Measurements from ENCODE around the gene NRN1L.
"Not testable (repeated sequence)": the region's sequence is repeated elsewhere in the genome, so short reads cannot be mapped to it uniquely, and the experiment has no call there.

Gene NRN1L

DNA sequence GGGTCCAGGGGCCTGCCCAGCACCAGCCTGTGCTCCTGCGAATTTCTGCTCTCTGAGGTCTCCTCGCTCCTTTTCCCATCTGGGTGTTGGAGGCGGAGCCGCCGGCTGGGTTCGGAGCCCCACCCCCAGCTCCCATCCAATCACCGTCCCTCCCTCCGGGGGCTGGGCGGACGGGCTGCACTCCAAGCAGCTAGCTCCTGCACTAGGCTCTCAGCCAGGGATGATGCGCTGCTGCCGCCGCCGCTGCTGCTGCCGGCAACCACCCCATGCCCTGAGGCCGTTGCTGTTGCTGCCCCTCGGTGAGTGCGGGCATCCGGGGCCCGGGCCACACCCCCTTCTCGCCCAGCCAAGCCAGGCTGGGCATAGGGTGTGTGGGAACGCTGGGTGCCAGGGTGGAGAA, at the start of gene NRN1L:
Gene NRN1L, plus strand, starts transcription at position 202 of the 400 bp plus-strand sequence. Its CDS starts 19 bp downstream, at position 221.
- no peaks in the 10 kb centered on the region for H3K9me3 ChIP-seq (ENCODE audit: low read length)
- H2AFZ ChIP-seq (ENCODE audit: low read depth, low read length), result no peak within 1 kb of the TSS
- peaks cover 53% of the 10 kb centered on the region for H3K36me3 ChIP-seq (ENCODE audit: insufficient read depth, low read length)
- no peaks in the 10 kb centered on the region for H3K4me1 ChIP-seq (ENCODE audit: insufficient read depth, low read length)
- no peaks in the 10 kb centered on the region for H3K27me3 ChIP-seq (ENCODE audit: insufficient read depth, low read length)
- H3K4me3 ChIP-seq (ENCODE audit: low read length), result no peak within 1 kb of the TSS

DNA sequence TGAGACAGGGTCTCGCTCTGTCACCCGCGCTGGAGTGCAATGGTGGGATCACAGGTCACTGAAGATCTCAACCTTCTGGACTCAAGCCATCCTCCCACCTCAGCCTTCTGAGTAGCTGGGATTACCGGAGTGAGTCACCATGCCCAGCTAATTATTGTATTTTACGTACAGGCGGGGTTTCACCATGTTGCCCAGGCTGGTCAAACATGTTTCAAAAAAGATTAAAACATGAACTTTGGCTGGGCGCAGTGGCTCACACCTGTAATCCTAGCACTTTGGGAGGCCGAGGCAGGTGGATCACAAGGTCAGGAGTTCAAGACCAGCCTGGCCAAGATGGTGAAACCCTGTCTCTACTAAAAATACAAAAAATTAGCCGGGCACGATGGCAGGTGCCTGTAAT, 47.5 kb upstream of the NRN1L start:
- not testable (repeated sequence) for H3K4me3 ChIP-seq (ENCODE audit: low read length)

DNA sequence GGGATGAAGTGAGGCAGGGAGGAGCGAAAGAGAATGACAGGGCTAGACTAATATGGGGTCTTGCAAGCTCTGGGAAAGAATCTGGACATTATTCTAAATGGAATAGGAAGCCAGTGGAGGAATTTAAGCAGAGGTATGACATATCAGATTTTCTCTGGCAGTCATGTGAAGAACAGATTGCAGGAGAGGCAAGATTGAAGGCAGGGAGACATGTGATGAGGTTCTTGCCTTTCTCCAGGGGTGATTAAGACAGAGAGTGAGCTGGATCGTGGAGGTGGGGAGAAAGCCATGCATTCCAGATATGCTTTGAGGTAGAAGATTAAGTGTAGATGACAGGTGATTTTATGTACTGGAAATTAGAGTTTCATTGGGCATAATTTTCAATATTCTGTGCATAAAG, 46.9 kb upstream of the NRN1L start:
- H3K27me3 ChIP-seq (ENCODE audit: insufficient read depth, low read length), result no peaks in the 10 kb centered on the region

More for the DNA sequence above, 47.5 kb upstream of the NRN1L start:
- not testable (repeated sequence) for H3K27me3 ChIP-seq (ENCODE audit: insufficient read depth, low read length); H2AFZ ChIP-seq (ENCODE audit: low read depth, low read length); H3K36me3 ChIP-seq (ENCODE audit: insufficient read depth, low read length); H3K9me3 ChIP-seq (ENCODE audit: low read length)
- H3K4me1 ChIP-seq (ENCODE audit: insufficient read depth, low read length), result peaks cover 15% of the 10 kb centered on the region

DNA sequence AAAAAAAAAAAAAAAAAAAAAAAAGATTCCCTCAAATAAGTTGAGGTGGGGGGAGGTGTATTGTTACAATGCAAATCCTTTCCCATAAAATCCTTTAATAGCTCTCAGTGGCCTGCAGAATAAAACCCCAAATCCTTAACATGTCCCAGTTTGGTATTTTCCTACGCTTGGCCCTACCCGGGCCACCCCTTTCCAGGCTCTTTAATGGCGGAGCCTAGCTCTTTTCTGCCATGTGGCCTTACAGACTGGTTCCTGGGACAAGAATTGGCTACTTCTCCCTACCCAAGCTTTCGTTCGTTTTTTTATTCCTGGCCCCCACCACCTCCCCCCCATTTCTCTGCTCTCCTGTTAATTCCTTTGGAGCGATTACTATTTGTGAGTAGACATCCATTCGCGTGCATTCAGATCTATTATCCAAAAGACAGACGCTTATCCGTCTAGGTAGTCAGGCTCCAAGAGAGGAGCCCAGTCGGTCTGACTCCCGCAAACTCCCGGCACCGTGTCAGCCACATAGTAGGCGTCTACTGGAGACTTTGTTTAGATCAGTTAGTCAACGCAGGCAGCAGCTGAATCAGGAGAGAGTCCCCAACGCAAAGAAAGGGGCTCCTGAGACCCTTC, 43.4 kb upstream of the NRN1L start:
- peak overlapping the region; percentile 85 for H3K4me3 ChIP-seq (ENCODE audit: low read length)

More for the DNA sequence above, 46.9 kb upstream of the NRN1L start:
- Histone ChIP-seq H3K4me1 (ENCODE audit: insufficient read depth, low read length) (peaks cover 9% of the 10 kb centered on the region), H3K9me3 (ENCODE audit: low read length) (no peaks in the 10 kb centered on the region), H3K36me3 (ENCODE audit: insufficient read depth, low read length) (no peaks in the 10 kb centered on the region), H2AFZ (ENCODE audit: low read depth, low read length) (no peak overlapping the region), H3K4me3 (ENCODE audit: low read length) (no peak overlapping the region)

DNA sequence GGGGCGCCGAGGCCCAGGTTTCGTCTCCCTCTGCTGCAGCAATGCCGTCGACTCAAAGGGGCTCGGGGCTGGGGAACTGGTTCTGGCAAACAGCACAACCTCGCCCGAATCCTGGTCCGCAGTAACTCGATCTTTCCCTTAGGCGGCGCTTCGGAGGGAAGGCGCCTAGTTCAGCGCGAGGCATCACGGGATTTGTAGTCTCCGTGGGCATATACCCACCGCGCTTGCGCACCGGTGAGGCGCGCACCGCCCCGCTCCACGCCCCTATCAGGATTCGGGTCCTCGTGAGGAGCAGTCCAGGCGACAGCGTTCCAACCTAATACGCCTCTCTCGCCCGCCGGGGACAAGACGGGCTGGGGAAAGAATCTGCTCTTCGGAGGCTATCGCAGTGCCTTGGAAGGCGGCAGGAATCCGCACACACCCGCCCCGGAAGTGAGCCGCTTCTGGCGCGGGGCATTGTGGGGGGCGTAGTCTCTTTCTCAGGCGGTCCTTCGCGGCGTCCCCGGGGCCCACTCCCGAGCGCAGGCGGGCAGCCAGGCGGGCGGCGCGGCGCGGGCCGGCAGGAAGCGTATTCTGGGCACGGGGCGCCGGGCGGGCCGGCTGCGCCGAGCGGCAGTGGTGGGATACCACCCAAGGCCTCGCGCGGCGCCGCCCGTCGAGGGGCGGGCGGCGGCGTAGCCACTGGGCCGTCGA, 42.7 kb upstream of the NRN1L start, which contains the start of gene THAP11:
Gene THAP11, plus strand, starts transcription at position 505 of the 693 bp plus-strand sequence. CDS start 235 bp downstream, outside the sequence.
- Histone ChIP-seq H3K27me3 (ENCODE audit: insufficient read depth, low read length) (no peaks in the 10 kb centered on the region), H3K36me3 (ENCODE audit: insufficient read depth, low read length) (no peaks in the 10 kb centered on the region), H3K9me3 (ENCODE audit: low read length) (no peaks in the 10 kb centered on the region), H3K4me1 (ENCODE audit: insufficient read depth, low read length) (peaks cover 29% of the 10 kb centered on the region), H3K4me3 (ENCODE audit: low read length) (peak within 1 kb of the TSS; percentile 85), H2AFZ (ENCODE audit: low read depth, low read length) (peak within 1 kb of the TSS; percentile 72)

More for the DNA sequence above, 43.4 kb upstream of the NRN1L start:
- no peaks in the 10 kb centered on the region for H3K9me3 ChIP-seq (ENCODE audit: low read length)
- H3K27me3 ChIP-seq (ENCODE audit: insufficient read depth, low read length), result no peaks in the 10 kb centered on the region
- H3K4me1 ChIP-seq (ENCODE audit: insufficient read depth, low read length), result peaks cover 29% of the 10 kb centered on the region
- H3K36me3 ChIP-seq (ENCODE audit: insufficient read depth, low read length), result no peaks in the 10 kb centered on the region
- H2AFZ ChIP-seq (ENCODE audit: low read depth, low read length), result peak overlapping the region; percentile 56

DNA sequence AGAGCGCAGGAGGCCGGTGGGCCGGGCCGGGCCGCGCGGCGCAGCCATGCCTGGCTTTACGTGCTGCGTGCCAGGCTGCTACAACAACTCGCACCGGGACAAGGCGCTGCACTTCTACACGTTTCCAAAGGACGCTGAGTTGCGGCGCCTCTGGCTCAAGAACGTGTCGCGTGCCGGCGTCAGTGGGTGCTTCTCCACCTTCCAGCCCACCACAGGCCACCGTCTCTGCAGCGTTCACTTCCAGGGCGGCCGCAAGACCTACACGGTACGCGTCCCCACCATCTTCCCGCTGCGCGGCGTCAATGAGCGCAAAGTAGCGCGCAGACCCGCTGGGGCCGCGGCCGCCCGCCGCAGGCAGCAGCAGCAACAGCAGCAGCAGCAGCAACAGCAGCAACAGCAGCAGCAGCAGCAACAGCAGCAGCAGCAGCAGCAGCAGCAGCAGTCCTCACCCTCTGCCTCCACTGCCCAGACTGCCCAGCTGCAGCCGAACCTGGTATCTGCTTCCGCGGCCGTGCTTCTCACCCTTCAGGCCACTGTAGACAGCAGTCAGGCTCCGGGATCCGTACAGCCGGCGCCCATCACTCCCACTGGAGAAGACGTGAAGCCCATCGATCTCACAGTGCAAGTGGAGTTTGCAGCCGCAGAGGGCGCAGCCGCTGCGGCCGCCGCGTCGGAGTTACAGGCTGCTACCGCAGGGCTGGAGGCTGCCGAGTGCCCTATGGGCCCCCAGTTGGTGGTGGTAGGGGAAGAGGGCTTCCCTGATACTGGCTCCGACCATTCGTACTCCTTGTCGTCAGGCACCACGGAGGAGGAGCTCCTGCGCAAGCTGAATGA, 42.0 kb upstream of the NRN1L start:
- no peaks in the 10 kb centered on the region for H3K27me3 ChIP-seq (ENCODE audit: insufficient read depth, low read length)
- no peaks in the 10 kb centered on the region for H3K36me3 ChIP-seq (ENCODE audit: insufficient read depth, low read length)
- no peaks in the 10 kb centered on the region for H3K9me3 ChIP-seq (ENCODE audit: low read length)
- H3K4me3 ChIP-seq (ENCODE audit: low read length), result peak overlapping the region; percentile 85
- H2AFZ ChIP-seq (ENCODE audit: low read depth, low read length), result peak overlapping the region; percentile 72
- H3K4me1 ChIP-seq (ENCODE audit: insufficient read depth, low read length), result peaks cover 31% of the 10 kb centered on the region

DNA sequence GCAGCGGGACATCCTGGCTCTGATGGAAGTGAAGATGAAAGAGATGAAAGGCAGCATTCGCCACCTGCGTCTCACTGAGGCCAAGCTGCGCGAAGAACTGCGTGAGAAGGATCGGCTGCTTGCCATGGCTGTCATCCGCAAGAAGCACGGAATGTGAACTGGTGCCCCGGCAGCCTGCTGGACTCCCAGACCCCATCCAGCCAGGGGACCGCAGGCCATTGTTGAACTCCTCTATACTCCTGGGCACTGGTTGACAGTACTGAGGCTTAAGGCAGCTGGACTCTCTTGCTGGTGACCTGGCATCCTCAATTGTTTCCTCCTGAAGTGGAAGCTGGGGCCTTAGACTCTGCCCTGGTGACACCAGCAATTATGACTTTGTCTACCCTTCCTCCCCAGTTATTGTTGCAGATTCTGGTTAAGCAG, 41.3 kb upstream of the NRN1L start:
- no peaks in the 10 kb centered on the region for H3K36me3 ChIP-seq (ENCODE audit: insufficient read depth, low read length)
- peak overlapping the region; percentile 85 for H3K4me3 ChIP-seq (ENCODE audit: low read length)
- no peak overlapping the region for H2AFZ ChIP-seq (ENCODE audit: low read depth, low read length)
- no peaks in the 10 kb centered on the region for H3K9me3 ChIP-seq (ENCODE audit: low read length)
- H3K27me3 ChIP-seq (ENCODE audit: insufficient read depth, low read length), result no peaks in the 10 kb centered on the region
- peaks cover 37% of the 10 kb centered on the region for H3K4me1 ChIP-seq (ENCODE audit: insufficient read depth, low read length)

DNA sequence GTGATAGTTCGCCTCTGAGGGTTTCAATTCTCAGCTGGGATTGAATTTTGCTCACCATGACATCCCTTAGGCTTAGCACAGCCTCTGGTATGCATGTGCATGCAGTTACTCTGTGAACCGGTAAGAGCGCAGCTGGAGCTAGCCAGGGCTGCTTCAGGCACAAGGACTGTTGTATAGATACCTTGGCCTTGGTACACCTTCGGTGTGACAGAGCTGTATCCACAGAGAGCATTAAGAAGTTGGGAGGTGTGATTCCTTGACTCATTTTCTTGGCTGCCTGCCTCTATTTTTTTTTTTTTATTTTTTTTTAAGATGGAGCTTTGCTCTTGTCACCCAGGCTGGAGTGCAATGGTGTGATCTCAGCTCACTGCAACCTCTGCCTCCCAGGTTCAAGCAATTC, 40.2 kb upstream of the NRN1L start:
- H3K36me3 ChIP-seq (ENCODE audit: insufficient read depth, low read length), result peaks cover 5% of the 10 kb centered on the region
- H3K27me3 ChIP-seq (ENCODE audit: insufficient read depth, low read length), result no peaks in the 10 kb centered on the region
- no peak overlapping the region for H3K4me3 ChIP-seq (ENCODE audit: low read length)
- no peak overlapping the region for H2AFZ ChIP-seq (ENCODE audit: low read depth, low read length)
- H3K4me1 ChIP-seq (ENCODE audit: insufficient read depth, low read length), result peaks cover 37% of the 10 kb centered on the region
- H3K9me3 ChIP-seq (ENCODE audit: low read length), result no peaks in the 10 kb centered on the region

DNA sequence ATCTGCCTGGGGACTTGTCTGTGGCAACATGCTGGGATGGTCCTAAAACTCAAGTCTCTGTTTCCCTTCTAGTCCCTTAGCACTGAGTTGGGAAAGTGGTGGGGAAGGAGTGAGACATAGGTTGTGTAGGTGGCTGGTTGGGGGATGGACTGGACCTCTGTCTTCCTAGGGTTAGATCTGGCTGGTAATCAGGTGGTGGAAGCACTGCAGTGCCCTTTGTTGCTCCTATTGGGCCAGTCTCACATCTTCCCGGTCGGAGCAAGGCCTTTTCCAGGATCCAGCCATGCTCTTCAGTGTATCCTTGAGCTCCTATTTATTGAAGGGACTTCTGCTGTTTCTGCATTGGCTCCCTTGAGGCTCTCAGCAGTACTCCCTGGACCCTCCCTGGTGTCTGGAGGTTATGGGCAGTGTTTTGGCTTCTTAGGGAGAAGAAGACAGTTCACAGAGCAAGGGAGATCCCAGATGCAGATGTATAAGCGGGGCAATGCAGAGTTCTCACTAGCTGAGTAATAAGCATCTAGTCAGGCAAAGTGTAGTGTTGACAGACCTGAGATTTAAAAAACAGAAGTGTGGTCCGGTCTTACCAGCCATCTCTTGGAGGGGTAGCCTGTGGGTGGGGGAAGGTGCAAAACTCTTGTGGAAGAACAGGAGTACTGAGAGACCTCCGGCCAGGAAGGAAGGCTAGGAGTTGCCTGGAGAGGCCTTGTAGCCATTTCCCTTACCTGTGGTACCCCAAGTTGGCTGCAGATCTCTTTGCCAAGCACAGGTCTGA, 39.2 kb upstream of the NRN1L start:
- H2AFZ ChIP-seq (ENCODE audit: low read depth, low read length), result no peak overlapping the region
- H3K9me3 ChIP-seq (ENCODE audit: low read length), result no peaks in the 10 kb centered on the region
- peaks cover 37% of the 10 kb centered on the region for H3K4me1 ChIP-seq (ENCODE audit: insufficient read depth, low read length)
- peaks cover 7% of the 10 kb centered on the region for H3K36me3 ChIP-seq (ENCODE audit: insufficient read depth, low read length)
- peak overlapping the region; percentile 96 for H3K4me3 ChIP-seq (ENCODE audit: low read length)
- no peaks in the 10 kb centered on the region for H3K27me3 ChIP-seq (ENCODE audit: insufficient read depth, low read length)

DNA sequence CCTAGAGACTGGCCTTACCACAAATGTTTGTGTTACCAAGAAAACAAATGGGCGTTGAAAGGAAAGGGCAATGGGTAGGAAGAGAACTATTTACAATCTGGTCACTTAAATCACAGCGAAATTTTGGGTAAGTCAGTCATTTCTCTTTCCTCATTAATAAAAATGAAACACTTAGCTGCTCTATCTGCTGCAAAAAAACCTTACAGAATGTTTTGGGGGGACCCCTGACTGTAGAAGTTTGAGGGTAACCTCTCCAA, 38.7 kb upstream of the NRN1L start:
- Histone ChIP-seq H3K9me3 (ENCODE audit: low read length) (no peaks in the 10 kb centered on the region), H2AFZ (ENCODE audit: low read depth, low read length) (peak overlapping the region; percentile 13), H3K4me3 (ENCODE audit: low read length) (peak overlapping the region; percentile 96), H3K27me3 (ENCODE audit: insufficient read depth, low read length) (no peaks in the 10 kb centered on the region), H3K36me3 (ENCODE audit: insufficient read depth, low read length) (peaks cover 9% of the 10 kb centered on the region), H3K4me1 (ENCODE audit: insufficient read depth, low read length) (peaks cover 37% of the 10 kb centered on the region)

DNA sequence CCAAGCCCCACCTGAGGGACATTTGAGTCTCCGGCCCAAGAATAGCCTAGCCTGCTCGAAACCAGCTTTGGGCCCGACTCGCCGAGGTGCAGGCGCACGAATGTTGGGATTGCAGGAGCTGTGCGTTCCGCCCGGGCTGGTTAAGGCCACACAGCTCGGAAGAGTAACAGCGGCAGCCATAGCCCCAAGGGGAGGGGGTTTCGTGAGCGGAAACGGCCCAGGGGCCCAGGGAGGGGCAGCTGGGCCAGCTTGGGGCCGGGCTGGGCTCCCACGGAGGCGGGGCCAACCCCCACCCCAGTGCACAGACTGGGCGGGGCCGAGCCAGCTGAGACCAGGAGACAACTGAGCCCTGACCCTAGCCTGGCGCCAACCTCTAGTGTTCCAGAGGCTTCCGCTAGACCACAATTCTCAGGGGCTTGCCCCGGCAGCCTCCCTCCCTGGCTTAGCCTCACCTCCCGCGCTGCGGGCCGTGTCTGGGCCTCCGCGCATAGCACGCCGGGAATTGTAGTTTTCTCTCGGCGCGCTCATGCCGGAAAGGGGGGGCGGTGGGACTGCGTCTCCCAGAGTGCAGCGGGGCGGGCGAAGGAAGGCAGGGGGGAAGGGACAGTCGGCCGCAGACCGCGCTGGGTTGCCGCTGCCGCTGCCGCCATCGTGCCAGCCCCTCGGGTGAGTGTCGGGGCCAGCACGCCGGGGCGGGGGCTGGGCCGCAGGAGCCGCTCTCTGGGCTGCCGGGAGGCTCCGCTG, 38.2 kb upstream of the NRN1L start, which contains the start of gene NUTF2:
Gene NUTF2, plus strand, starts transcription at position 614 of the 744 bp plus-strand sequence. CDS start 18,198 bp downstream, outside the sequence.
- no peaks in the 10 kb centered on the region for H3K27me3 ChIP-seq (ENCODE audit: insufficient read depth, low read length)
- peak within 1 kb of the TSS; percentile 51 for H2AFZ ChIP-seq (ENCODE audit: low read depth, low read length)
- H3K9me3 ChIP-seq (ENCODE audit: low read length), result no peaks in the 10 kb centered on the region
- peaks cover 9% of the 10 kb centered on the region for H3K36me3 ChIP-seq (ENCODE audit: insufficient read depth, low read length)
- H3K4me1 ChIP-seq (ENCODE audit: insufficient read depth, low read length), result peaks cover 37% of the 10 kb centered on the region
- peak within 1 kb of the TSS; percentile 96 for H3K4me3 ChIP-seq (ENCODE audit: low read length)

Data from neuron (in vitro differentiated cells).